ENCODE results near the gene CDA.

CDA gene

GRCh38 chr1:20552728-20553445 lies 36.0 kb upstream of the CDA start:
- H3K9me3 ChIP-seq: no peaks in the 10 kb centered on the region
- H3K4me1 ChIP-seq (ENCODE audit: control insufficient read depth in 1 of 2, insufficient read depth in 1 of 2, low read depth in 1 of 2, low read length in 1 of 2): no peaks in the 10 kb centered on the region
- TF ChIP-seq CTCF (IDR thresholded peaks at IDR 0.05): no peak
- peaks cover 100% of the 10 kb centered on the region for H3K27me3 ChIP-seq
- no peak overlapping the region for H3K27ac ChIP-seq
- H3K36me3 ChIP-seq: no peaks in the 10 kb centered on the region
- H3K4me3 ChIP-seq (ENCODE audit: low read depth in 1 of 2, low read length in 1 of 2): no peak overlapping the region

DNA sequence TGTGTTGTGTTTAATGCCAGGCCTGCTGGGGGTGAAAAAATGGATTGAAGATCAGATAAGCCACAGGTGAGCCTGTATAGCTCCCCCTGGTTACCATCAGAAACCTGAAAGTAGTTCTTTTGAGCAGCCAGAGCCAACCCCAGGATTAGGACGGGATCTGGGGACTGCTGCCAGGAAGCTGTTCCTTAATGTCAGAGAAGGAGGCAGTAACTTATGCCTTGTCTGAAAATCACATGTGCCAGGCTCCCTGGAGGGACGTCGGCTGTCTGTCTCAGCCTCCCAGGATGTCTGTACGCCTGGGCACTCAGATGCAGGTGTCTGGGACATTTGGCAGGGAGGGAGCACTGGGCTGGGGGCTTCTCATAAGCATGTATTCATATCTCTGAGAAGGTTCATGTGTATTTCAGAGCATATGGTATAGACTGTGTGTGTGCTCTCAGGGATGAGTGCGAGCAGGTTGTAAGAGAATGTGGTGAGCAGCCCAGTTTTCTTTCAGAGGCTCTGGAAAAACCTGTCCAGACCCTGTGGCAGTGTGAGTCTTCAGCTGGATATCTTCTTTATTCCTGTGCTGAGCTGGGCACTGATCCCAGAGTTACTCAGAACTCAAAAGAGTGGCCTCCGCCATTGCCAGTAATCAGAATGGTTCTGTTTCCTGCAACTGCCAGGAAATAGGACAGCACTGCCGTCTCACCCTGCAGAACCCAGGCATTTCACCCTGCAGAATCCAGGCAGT lies 33.7 kb upstream of the CDA start:
- Histone ChIP-seq H3K27me3 (peaks cover 93% of the 10 kb centered on the region), H3K9me3 (no peaks in the 10 kb centered on the region)
- no peak for TF ChIP-seq CTCF (IDR thresholded peaks at IDR 0.05)

DNA sequence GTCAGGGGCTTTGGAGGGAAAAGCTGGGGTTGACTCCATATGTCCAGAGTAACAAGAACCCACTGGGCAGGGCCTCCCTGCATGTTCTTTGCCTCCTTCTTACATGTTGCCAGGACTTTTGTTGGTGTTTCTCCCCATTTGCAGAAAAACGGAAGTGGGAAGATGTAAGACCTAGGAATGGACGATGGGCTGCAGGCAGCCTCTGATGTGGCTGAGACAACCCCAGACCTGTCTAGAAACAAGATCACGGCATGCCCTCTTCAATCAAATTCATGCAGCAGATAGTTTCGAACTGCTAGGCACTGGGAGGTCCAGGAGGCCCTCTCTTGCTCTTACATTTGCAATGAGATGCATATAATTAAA lies 33.2 kb upstream of the CDA start:
- no peak overlapping the region for H3K4me3 ChIP-seq (ENCODE audit: low read depth in 1 of 2, low read length in 1 of 2)
- no peaks in the 10 kb centered on the region for H3K4me1 ChIP-seq (ENCODE audit: control insufficient read depth in 1 of 2, insufficient read depth in 1 of 2, low read depth in 1 of 2, low read length in 1 of 2)
- H3K27me3 ChIP-seq: peaks cover 93% of the 10 kb centered on the region
- H3K27ac ChIP-seq: no peak overlapping the region
- no peaks in the 10 kb centered on the region for H3K36me3 ChIP-seq
- H3K9me3 ChIP-seq: no peaks in the 10 kb centered on the region
- TF ChIP-seq CTCF (IDR thresholded peaks at IDR 0.05): no peak

More for the DNA sequence above, 33.7 kb upstream of the CDA start:
- H3K4me3 ChIP-seq (ENCODE audit: low read depth in 1 of 2, low read length in 1 of 2): no peak overlapping the region
- no peaks in the 10 kb centered on the region for H3K4me1 ChIP-seq (ENCODE audit: control insufficient read depth in 1 of 2, insufficient read depth in 1 of 2, low read depth in 1 of 2, low read length in 1 of 2)
- H3K27ac ChIP-seq: no peak overlapping the region
- H3K36me3 ChIP-seq: no peaks in the 10 kb centered on the region

DNA sequence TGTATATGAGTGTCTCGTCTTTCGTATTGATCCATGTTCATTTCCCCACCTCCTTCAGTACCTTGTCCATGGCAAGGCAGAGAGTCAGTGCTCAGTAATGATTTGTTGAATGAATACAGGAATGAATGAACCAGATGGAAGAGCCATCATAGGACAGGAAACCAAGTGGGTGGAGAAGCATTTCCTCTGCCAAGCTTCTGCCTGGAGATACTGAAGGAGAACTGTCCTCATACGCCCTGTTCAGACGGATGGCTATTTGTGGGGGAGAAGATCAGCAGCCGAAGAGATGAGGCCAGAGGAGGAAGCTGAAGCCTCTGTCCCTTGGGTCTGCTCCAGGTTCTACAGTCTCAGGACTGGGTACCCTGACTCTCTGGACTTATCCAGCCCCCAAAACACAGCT lies 30.7 kb upstream of the CDA start:
- H3K27ac ChIP-seq: no peak overlapping the region
- H3K4me3 ChIP-seq (ENCODE audit: low read depth in 1 of 2, low read length in 1 of 2): no peak overlapping the region
- TF ChIP-seq CTCF (IDR thresholded peaks at IDR 0.05): no peak
- H3K4me1 ChIP-seq (ENCODE audit: control insufficient read depth in 1 of 2, insufficient read depth in 1 of 2, low read depth in 1 of 2, low read length in 1 of 2): no peaks in the 10 kb centered on the region
- peaks cover 93% of the 10 kb centered on the region for H3K27me3 ChIP-seq
- H3K36me3 ChIP-seq: no peaks in the 10 kb centered on the region
- no peaks in the 10 kb centered on the region for H3K9me3 ChIP-seq

GRCh38 chr1:20560966-20561365 lies 27.9 kb upstream of the CDA start:
- Histone ChIP-seq H3K36me3 (no peaks in the 10 kb centered on the region), H3K9me3 (no peaks in the 10 kb centered on the region), H3K4me3 (ENCODE audit: low read depth in 1 of 2, low read length in 1 of 2) (no peak overlapping the region), H3K4me1 (ENCODE audit: control insufficient read depth in 1 of 2, insufficient read depth in 1 of 2, low read depth in 1 of 2, low read length in 1 of 2) (no peaks in the 10 kb centered on the region), H3K27ac (no peak overlapping the region), H3K27me3 (peaks cover 91% of the 10 kb centered on the region)
- TF ChIP-seq CTCF (IDR thresholded peaks at IDR 0.05): no peak

All from neutrophil (primary cell).